ENCODE results near the gene HOXD12.

The HOXD12 gene

DNA sequence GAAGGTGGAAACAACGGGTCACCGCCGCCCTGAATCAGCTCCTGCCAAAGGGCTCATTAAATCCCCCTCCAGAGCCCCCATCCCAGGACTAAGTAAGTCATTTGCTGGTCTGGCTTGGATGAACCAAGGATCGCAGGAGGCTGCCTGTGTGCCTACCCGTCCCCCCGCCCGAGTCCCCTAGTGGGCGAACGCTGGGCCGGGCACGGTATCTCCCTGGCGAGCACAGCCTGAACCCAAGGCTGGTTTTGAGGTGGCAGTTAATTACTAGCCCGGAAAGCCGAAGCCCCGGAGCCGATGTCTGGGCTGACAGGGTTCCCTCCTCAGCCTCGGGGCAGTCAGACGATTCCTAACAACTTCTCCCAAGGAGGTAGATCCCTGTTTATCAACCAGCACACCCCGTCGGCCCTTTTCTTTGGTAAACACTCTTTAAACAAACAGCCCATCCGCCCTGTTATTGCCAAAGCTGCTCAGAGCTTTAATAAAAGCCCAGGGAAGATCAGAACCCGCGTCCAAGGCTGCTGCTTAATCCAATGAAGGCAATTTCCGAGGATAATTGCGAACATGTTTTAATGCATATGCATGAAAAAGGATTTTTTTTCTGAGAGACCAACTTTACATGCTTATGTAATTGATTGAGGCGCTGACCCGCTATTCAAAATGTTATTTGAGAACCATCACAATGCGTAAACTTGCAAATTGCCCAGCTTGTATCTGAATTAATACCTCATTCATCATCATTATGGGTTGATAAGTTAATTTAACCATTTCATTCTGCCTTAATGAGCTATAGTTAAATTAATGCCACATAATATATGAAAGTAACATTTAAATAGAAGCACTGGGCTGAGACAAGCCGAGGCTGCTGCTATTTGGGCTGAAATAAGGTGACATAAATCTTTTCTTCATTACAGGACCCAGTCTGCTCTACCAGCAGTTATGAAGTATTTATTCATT, 26.4 kb upstream of the HOXD12 start:
- Histone ChIP-seq H3K4me3 (IDR thresholded peaks at IDR 0.05; ENCODE audit: insufficient read depth, low read depth, low read length) (no peak overlapping the region), H3K4me2 (no peak overlapping the region), H3K27me3 (ENCODE audit: insufficient read depth, low read depth) (no peaks in the 10 kb centered on the region), H3K79me2 (ENCODE audit: insufficient read depth, low read depth) (no peaks in the 10 kb centered on the region), H3K4me1 (ENCODE audit: low read depth, poor library complexity, severe bottlenecking) (peaks cover 15% of the 10 kb centered on the region), H3K27ac (no peak overlapping the region), H2AFZ (ENCODE audit: low read depth) (no peak overlapping the region), H3K9ac (no peak overlapping the region), H3K36me3 (ENCODE audit: insufficient read depth) (no peaks in the 10 kb centered on the region), H4K20me1 (ENCODE audit: insufficient read depth) (no peaks in the 10 kb centered on the region)
- no peak for TF ChIP-seq CTCF (conservative IDR thresholded peaks at IDR 0.05; ENCODE audit: low read depth, low read length)

DNA sequence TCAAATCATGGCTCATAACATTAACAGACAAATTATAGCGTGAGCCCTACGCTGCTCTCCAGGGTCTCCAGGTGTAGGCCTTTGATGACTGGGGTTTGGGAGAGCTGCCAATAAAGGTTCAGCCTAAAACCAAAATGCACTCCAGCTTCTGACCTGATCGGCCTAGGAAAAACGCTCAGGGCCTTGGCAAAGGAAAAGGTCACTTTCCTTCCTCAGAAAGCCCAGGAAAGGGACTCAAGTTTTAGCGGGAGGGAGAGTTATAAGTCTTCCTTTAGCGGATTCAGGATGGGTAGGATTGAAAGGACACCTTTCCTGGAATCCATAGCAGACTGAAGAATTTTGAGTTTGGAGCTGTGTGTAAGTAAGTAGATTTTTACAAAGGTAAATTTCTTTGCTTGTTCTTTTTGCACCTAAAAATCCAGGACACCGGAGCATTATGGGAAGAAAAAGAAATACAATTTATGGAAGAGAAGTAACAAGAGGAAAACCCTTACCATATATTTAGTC, 24.6 kb upstream of the HOXD12 start:
- H3K36me3 ChIP-seq (ENCODE audit: insufficient read depth): no peaks in the 10 kb centered on the region
- H3K9ac ChIP-seq: no peak overlapping the region
- H2AFZ ChIP-seq (ENCODE audit: low read depth): no peak overlapping the region
- H3K27me3 ChIP-seq (ENCODE audit: insufficient read depth, low read depth): no peaks in the 10 kb centered on the region
- peaks cover 5% of the 10 kb centered on the region for H3K4me1 ChIP-seq (ENCODE audit: low read depth, poor library complexity, severe bottlenecking)
- H4K20me1 ChIP-seq (ENCODE audit: insufficient read depth): no peaks in the 10 kb centered on the region
- no peak overlapping the region for H3K27ac ChIP-seq
- H3K4me2 ChIP-seq: no peak overlapping the region
- TF ChIP-seq CTCF (conservative IDR thresholded peaks at IDR 0.05; ENCODE audit: low read depth, low read length): no peak
- H3K4me3 ChIP-seq (IDR thresholded peaks at IDR 0.05; ENCODE audit: insufficient read depth, low read depth, low read length): no peak overlapping the region
- H3K79me2 ChIP-seq (ENCODE audit: insufficient read depth, low read depth): no peaks in the 10 kb centered on the region

- TF ChIP-seq CTCF (conservative IDR thresholded peaks at IDR 0.05; ENCODE audit: low read depth, low read length): no peak
- Histone ChIP-seq H3K4me2 (no peak overlapping the region), H3K27me3 (ENCODE audit: insufficient read depth, low read depth) (no peaks in the 10 kb centered on the region), H3K4me3 (IDR thresholded peaks at IDR 0.05; ENCODE audit: insufficient read depth, low read depth, low read length) (no peak overlapping the region), H2AFZ (ENCODE audit: low read depth) (no peak overlapping the region), H3K79me2 (ENCODE audit: insufficient read depth, low read depth) (no peaks in the 10 kb centered on the region), H3K27ac (no peak overlapping the region), H3K36me3 (ENCODE audit: insufficient read depth) (no peaks in the 10 kb centered on the region), H3K4me1 (ENCODE audit: low read depth, poor library complexity, severe bottlenecking) (no peaks in the 10 kb centered on the region), H4K20me1 (ENCODE audit: insufficient read depth) (no peaks in the 10 kb centered on the region), H3K9ac (no peak overlapping the region)
Observed at GRCh38 chr2:176075481-176075880, 24.1 kb upstream of the HOXD12 start.

DNA sequence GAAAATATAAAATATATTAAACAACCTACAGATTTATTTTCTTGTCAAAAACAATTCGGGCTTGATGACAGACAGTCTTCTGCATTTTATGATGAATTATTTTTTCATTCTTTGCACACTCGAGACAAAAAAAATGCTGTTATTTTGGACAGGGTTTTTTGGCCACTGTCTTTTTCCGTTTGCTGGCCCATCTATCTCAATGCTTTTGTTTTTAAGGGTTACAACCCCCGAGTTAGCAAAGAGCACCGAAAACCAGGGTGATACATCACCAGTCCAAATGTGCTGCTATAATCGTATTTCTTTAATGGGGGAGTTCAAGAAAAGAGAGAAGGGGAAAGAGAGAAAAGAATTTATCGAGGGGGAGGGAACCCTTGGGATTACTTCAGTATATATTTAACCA, 23.5 kb upstream of the HOXD12 start:
- no peak overlapping the region for H3K4me2 ChIP-seq
- H3K79me2 ChIP-seq (ENCODE audit: insufficient read depth, low read depth): no peaks in the 10 kb centered on the region
- no peak overlapping the region for H2AFZ ChIP-seq (ENCODE audit: low read depth)
- H3K27ac ChIP-seq: no peak overlapping the region
- no peaks in the 10 kb centered on the region for H3K4me1 ChIP-seq (ENCODE audit: low read depth, poor library complexity, severe bottlenecking)
- no peaks in the 10 kb centered on the region for H4K20me1 ChIP-seq (ENCODE audit: insufficient read depth)
- H3K36me3 ChIP-seq (ENCODE audit: insufficient read depth): no peaks in the 10 kb centered on the region
- no peak overlapping the region for H3K9ac ChIP-seq
- TF ChIP-seq CTCF (conservative IDR thresholded peaks at IDR 0.05; ENCODE audit: low read depth, low read length): no peak
- no peak overlapping the region for H3K4me3 ChIP-seq (IDR thresholded peaks at IDR 0.05; ENCODE audit: insufficient read depth, low read depth, low read length)
- no peaks in the 10 kb centered on the region for H3K27me3 ChIP-seq (ENCODE audit: insufficient read depth, low read depth)
